A204.1 (cell line): ENCODE data around the gene OR2K2.
"Not testable (repeated sequence)": the region's sequence is repeated elsewhere in the genome, so short reads cannot be mapped to it uniquely, and the experiment has no call there.

ENCODE experiments used
- FAIRE-seq: peaks from 2 replicates; lab custom pipeline; 2012; peaks lifted over from hg19 to GRCh38; lab: Jason Lieb, UNC

The OR2K2 gene, protein sequence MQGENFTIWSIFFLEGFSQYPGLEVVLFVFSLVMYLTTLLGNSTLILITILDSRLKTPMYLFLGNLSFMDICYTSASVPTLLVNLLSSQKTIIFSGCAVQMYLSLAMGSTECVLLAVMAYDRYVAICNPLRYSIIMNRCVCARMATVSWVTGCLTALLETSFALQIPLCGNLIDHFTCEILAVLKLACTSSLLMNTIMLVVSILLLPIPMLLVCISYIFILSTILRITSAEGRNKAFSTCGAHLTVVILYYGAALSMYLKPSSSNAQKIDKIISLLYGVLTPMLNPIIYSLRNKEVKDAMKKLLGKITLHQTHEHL

DNA sequence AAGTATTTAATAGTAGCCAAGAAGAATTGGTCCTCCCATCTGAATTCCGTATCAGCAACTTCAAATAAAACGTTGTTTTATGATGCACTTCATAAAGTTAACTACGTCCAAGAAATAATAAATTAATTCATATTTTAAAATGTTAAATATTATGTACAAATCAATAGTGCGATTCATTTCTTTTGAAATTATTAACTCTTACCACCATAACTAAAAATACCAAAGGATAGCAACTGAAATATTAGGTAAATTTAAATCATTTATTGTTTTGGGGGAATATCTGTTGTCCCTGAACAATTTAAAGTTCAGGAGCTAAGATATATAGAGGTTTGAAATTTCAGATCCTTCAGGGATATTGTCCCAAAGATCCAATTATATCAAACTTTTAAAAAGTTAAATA, at the start of gene OR2K2:
OR2K2 (minus strand) TSS at position 101 of the 400 bp plus-strand sequence. CDS start 1,791 bp downstream, outside the sequence.
- FAIRE-seq, result peak; percentile 64

DNA sequence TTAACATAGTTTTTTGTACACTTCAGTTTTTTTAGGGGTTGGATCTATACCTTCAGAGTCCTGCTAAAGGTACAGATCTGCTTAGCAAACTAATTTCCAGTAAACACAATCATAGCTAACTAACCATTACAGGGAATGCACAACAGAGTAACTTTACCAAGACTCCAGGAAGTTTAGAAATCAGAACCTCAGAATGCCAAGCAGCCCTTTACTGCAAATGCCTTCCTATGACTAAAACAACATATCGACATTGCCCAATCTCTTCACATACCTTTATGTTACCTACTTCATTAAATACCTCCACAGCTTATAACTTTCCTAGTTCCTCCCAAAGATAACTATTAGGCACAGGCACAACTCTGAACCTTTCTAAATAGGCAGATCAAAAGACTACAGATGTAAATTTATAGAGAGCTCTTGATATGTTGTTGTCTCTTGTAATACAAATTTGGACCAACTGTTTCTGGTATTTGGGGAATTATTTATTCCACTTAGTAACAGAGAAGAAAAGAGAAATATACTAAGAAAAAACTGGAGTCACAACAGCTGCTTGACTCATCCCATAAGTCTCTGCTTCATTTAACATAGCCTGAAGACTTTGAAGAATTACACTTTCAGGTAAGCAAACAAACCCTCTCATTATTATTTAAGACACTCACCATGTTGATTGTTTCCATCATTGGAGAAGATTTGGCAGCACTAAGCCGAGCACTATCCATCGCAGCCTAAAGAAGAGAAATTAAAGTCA, 46.0 kb upstream of the OR2K2 start:
- no peak for FAIRE-seq

DNA sequence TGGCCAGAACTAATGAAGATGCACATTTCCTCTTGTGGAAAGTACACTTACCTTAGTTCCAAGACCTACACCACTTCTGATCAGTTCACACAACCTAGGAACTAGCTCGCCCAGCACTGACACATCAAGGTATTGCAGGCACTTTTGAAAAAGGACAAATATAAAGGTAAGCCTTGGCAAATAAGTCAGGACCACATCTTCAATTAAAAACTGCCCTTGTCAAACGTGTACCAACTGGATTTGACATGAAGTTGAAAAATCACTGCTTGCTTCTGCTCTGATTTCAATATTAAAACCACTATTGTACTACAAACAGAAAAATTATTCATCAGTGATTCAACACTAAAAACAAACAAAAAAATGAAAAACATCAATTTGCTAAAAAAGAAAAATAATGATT, 45.0 kb upstream of the OR2K2 start:
- no peak for FAIRE-seq

DNA sequence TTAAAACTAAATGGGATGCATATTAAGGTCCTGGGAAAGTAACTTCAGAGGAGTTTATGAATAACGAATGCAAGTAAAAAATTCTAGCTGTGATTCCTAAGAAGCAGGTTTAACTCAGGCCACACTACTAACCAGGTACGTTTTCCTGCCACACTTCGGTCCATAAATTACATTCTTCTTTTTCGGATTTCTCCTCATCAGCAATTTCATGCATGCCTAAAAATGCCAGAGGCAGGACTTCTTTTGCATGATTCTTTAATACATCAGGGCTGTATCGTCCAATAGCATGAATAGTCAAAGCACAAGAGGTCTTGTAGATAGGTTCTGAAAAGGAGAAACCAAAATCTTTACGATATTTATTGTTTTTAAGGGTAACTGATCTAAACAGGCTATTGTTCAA, 42.3 kb upstream of the OR2K2 start:
- FAIRE-seq, result no peak

DNA sequence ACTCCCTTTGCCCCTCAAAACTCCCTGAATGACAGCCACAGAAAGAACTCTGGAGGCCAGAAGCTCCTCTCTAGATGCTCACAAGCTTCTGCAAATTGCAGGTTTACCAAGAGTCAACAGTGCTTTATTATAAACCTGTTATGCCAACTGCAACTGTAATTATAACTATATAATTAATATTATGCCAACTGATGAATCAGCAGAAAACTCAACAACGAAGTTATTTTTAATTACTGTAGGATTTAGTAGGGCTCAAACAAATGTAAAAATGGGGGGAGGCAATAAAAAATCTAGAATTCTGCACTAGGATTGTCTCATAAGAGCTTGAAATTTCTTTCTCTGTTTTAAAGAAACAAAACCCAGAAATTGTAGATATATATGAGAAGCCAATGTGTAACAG, 37.0 kb upstream of the OR2K2 start:
- FAIRE-seq, result no peak

DNA sequence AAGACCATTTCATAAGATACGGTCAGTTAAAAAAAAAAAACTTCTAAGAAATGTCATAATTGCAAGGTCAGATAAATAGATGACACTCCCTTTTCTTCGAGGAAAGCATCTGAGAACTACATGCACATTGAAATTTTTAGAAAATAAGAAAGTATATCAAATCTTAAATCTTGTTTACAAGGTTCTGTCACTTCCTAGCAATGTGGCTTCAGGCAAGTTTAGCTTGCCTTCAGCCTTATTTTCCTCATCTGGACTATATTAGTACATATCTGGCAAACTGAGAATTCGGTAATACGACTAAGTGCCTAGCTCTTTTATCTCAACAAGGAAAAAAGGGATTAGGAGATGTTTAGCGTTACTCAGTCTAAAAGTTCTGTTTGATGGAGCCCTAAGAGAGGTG, 32.5 kb upstream of the OR2K2 start:
- FAIRE-seq, result no peak

DNA sequence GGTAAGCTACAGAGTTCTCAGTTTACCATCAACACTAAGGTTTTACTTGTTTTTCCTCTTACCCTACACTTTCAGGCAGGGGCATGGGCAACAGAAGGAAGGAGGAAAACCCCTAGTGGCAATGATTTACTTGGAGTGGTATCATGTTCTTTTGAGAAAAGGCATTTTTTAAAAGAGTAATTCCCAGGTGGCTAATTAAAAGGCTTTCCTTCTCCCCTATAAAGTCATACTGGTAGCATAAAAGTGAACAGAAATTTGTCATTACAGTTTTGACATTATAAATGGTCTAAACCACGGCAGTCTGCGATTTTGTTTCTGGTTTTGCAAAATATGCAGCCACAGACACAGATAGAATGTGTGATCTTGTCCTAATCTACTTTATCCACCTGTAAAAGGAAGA, 30.9 kb upstream of the OR2K2 start:
- no peak for FAIRE-seq

DNA sequence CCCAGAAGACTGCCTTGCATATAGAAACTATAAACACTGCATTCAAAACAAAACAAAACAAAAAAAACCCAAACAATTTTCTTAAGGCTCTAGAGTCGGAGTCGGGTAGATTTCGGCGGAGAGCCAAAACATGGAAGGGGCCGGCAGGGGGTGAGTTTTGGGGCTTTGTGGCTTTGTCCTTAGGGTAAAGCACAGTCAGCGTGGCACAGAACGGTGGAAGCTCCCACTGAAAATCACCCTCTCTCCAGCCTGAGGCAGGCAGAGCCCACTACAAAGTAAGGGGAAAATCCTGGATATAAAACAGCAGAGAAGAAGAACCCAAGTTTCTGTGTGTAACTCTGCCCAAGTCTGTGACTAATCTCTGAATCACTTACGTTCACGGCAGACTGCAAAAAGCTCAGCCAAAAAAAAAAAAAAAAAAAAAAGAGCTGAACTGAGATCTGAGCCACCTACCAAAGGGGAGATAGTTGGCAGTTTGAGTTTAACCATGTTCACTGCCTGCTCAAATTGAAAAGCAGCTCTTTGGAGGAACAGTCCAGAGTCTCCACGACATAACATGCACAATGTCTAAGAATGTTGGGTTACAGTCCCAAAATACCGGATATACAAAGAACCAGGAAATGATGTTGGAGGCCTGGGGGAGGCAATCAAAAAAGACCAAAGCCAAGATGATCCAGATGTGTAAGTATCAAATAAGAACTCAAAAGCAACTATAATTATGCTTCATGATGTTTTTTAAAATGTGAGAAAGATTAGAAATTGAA, 26.6 kb upstream of the OR2K2 start:
- FAIRE-seq, result no peak

DNA sequence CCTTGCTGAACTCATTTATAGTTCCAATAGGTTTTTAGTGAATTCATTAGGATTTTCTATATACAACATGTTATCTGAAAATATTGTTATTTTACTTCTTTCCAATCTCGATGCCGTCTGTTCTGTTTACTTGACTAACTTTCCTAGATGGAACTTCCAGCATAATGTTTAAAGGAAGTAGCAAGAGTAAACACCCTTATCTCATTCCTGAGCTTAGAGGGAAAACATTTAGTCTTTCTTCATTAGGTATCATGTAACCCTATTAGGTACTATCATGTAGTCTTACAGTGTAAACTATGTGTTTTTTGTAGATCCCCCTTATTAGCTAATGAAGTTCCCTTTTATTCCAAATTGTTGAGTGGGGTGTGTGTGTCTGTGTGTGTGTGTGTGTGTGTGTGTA, 22.5 kb upstream of the OR2K2 start:
- FAIRE-seq, result no peak

DNA sequence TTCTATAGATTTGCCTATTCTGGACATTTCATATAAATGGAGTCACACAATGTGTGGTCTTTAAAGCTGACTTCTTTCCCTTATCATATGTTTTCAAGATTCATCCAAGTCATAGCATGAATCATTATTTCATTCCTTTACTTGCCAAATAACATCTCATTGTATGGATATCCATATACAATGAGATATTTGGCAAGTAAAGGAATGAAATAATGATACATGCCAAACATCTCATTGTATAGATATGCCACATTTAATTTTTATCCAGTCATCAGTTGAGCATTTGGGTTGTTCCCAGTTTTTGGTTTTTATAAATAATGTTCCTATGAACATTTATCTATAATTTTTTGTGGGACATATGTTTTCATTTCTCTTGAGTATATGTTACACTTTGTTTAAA, 20.5 kb upstream of the OR2K2 start:
- no peak for FAIRE-seq

DNA sequence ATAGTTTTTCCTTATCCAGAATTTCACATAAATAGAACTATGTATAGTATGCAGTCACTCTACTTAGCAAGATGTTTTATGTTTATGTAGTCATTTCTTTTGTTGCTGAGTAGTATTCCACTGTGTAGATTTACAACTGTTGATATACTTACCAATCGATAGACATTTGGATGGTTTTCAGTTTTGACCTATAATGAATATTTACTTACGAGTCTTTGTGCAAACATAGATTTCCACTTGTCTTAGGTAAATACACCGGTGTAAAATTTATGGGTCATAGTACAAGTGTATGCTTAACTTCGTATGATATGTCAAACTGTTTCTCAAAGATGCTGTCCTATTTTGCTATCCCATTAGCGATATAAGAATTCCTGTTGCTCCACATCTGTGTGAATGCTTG, 19.7 kb upstream of the OR2K2 start:
- FAIRE-seq, result no peak

DNA sequence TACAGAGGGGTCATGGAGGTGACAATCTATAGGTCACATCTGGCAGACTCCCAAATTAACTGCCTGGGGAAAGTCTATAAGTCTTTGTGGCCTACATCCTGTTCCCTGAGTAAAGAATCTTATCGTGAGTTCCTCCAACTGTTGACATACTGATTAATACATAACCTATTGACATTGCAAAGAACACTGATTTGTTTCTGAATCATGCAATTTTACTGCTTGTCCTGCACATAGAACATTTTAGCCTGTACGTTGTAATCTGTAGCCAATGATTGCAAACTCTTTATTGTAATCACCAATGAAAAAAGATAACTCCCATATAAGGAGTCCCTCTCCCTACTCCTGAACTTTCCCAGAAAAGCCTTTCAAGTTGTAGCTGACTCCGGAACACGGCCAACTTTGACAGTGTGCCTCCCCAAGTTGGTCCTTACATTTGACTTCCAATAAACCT, 18.8 kb upstream of the OR2K2 start:
- no peak for FAIRE-seq

DNA sequence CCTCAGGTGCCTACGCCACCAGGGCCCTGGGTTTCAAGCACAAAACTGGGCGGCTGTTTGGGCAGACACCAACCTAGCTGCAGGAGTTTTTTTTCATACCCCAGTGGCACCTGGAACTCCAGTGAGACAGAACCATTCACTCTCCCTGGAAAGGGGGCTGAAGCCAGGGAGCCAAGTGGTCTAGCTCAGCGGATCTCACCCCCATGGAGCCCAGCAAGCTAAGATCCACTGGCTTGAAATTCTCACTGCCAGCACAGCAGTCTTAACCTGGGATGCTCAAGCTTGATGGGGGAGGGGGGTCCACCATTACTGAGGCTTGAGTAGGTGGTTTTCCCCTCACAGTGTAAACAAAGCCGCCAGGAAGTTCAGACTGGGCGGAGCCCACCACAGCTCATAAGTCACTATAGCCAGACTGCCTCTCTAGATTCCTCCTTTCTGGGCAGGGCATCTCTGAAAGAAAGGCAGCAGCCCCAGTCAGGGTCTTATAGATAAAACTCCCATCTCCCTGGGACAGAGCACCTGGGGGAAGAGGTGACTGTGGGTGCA, 4.4 kb upstream of the OR2K2 start:
- FAIRE-seq, result not testable (repeated sequence)

DNA sequence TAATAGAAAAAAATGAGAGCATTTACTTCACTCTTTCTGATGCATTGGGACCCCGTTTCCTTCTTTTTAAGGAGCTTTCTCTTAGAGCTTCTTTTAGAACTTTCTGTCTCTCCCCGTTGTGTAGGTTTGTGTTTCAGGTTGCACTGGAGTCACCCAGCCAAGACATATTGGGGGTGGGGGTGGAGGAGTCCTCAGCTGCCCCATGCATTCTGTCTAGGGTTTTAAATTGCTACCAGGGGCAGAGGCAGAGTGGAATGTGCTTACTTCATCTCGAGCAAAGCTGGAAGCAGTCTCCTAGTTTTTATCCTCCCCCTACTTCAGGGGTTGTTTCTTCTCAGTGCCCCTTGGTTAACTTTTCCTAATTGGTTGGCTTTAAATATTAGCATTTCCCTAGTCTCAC, 9.4 kb downstream of the OR2K2 start:
- FAIRE-seq, result no peak

DNA sequence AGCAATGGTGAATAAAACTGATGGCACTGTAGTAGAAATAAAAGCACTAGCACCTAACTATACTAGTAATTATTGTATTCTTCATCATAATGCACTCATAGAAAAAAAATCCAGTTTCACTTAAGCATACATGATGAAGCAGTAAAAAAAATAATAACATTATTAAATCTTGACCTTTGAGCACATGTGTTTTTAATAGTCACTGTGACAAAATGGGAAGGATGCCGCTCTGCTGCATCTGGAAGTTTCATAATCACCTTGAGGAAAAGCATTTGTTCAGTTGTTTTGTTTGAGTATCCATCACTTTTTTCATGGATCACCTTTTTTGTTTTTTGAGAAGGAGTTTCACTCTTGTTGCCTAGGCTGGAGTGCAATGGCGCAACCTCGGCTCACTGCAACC, 13.2 kb downstream of the OR2K2 start:
- no peak for FAIRE-seq

DNA sequence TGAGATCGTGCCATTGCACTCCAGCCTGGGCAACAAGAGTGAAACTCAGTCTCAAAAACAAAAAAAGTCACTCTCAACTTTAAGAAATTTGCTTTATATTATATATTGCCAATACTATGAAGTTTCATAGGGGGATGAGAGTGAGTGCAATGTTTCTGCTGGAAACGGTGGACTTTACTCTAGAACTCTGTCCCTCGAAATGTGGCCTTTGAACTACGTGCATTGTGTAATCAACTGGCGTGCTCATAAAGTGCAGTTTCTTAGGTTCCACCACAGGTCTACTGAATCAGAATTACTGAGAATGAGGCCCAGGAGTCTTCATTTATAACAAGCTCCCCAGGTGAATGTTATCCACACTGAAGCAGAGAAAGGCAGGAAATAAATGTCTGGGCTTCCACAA, 24.1 kb downstream of the OR2K2 start:
- FAIRE-seq, result no peak

DNA sequence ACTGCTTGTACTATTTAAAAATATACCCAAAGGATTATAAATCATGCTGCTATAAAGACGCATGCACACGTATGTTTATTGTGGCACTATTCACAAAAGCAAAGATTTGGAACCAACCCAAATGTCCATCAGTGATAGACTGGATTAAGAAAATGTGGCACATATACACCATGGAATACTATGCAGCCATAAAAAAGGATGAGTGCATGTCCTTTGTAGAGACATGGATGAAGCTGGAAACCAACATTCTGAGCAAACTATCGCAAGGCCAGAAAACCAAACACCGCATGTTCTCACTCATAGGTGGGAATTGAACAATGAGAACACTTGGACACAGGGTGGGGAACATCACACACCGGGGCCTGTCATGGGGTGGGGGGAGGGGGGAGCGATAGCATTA, 26.0 kb downstream of the OR2K2 start:
- FAIRE-seq, result not testable (repeated sequence)

DNA sequence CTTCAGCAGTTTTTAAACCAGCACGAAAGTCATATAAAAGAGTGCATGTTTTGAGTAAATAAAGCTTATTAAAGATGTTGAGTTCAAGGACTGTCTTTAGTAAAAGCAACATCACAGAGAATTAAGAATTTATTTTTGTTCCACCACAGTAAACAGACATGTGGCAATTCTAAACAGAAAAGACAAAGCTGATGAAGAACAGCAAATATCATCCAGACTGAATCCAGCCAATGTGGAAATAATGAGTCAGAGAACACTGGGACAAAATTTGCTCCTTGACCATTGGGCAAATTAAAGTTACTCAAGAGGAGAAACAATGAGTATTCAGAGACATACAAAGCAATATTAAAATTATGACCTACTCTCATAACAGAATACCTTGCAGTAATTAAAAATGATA, 28.8 kb downstream of the OR2K2 start:
- FAIRE-seq, result no peak

DNA sequence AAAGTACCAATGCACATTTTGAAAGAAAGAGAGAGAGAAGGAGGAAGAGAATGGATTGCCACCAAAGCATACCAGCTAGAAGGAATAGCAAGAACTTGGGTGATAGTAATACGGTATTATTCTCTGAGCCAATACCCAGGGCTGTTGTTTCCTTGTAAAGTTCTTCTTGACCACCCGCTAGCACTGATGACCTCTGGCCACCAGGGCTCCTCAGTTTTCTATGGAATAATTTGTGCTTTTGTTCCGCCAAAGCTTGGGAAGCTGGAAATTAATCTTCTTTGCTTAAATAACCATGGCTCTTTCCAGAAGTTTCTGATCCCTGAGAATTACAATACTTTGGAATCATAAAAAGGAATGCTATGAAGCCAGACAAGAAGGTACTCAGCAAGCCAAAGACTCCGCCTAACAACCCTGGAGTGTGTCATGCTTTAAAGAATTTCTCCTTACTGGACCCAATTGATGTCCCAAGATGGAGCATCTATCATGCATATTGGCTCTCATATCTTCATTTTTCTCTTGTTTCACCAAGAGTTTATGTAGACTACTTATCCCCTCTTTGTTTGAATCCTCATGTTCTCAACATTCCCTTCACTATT, 29.8 kb downstream of the OR2K2 start:
- FAIRE-seq, result no peak

DNA sequence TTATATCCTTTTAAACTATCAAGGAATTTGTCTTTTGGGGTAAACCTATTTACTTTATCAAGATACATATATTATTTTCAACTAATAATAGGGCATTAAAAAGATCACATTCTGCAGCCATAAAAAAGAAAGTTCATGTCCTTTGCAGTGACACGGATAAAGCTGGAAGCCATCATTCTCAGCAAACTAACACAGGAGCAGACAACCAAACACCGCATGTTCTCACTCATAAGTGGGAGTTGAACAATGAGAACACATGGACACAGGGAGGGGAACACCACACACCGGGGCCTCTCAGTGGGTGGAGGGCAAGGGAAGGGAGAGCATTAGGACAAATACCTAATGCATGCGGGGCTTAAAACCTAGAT, 30.4 kb downstream of the OR2K2 start:
- FAIRE-seq, result not testable (repeated sequence)

DNA sequence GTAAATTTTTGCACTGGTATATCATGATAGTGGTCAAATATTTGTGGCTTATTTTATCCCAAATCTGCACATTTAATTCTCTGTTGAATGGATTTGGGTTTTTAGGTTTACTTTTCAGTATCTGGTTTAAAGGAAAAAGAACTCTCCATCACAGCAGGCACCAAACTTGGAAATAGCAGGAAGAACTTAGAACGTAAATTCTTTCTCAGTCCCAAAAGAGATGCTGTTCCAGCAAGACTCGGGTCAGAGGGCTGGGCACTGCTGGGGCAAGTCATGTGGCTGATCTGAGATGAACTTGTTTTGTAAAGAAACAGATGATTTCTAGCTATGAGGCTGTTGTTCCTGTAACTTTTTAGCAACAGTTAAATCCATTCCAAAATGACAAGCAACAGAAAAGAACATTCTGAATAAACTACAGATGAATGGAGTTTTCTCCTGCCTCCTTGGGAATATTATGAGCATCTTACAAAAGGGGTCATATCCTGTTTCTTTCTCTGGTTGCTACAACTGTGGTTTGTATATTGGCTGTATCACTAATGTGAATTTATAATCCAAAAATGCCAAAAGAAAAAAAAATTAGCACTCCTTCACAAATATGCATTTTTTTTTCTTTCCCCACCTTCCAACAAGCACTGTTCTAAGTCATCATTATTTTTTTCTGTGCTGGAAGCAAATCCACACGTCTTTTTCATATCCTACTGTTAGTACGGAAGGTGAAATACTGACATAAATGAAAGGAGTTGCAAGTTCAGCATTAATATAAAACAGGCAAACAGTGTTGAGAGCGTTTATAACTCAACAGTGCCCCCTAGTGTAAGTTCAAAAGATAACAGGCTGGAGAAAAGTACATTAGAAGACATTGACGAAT, 31.1 kb downstream of the OR2K2 start:
- FAIRE-seq, result peak; percentile 100

DNA sequence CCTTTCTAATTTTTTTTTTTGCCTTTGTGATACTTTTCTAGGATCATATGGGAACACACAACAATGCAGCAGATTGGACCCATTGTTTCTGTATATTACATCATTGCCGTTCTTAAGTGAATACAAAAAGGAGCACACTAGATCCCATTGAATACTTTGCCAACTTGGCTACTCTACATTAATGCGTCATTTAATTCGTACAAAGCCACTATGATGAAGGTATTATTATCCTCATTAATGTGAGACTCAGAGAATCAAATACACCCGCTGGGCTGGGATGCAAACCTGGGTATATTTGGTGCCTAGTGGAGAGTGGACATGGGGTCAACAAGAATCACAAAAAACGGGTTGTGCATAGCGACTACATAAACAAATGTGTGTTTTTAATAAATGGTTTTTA, 31.9 kb downstream of the OR2K2 start:
- FAIRE-seq, result no peak
